Measurements from ENCODE around the gene ZPR1.

- no peak for TF ChIP-seq CTCF (IDR thresholded peaks at IDR 0.05)
- TF ChIP-seq POLR2A (IDR thresholded peaks at IDR 0.05) = no peak
Observed at GRCh38 chr11:116814502-116814901, 26.7 kb upstream of the ZPR1 start.

Data from thyroid gland (tissue), 4 donors.